GM18526 (cell line): ENCODE data around the gene KSR1.

Experiments used
- POLR2A ChIP-seq: IDR thresholded peaks from 3 replicates; pipeline ENCODE4 v1.6.1; 2011; ENCODE audit not compliant: insufficient read length; ENCODE audit errors: extremely low read depth

Gene KSR1

DNA sequence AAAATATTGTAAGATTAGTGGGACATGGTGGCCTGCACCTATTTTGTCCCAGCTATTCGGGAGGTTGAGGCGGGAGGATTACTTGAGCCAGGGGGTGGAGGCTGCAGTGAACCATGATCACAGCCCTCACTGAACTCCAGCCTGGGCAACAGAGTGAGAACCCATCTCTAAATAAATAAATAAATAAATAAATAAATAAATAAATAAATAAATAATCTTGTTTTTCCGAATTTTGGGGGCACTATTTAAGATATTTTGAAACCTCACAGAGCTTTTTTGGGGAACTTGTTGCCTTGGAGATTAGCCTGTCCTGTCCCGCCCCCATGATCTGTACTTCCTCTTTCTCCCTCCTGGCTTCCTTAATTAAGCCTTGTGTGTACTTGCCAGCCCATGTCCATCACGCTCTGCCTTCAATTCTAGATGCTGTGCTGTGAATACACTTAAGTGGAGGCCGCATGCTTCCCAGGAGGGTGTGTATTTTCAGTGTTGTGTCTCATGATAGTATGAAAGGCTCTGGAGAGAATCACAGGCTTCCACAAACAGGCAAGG is 179.1 kb downstream of the KSR1 start:
- TF ChIP-seq POLR2A, result no peak

DNA sequence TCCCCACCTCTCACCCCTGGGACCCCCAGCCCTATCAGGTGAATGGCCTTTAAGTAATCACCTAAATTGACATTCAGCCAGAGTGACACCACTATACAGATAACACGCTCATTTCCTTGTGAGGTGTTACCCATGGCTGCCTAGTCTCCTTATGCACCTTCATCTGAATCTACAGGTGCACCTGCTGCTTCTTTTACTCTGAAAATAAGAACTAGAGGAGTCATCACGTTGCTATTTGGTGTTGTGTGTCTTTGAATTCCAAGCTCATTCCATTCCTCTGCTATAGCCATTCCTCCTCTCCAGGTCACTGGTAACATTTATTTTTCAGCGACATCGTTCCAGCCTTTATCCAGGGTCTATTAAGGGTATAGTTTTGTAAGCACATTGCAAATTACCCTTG is 184.5 kb downstream of the KSR1 start:
- TF ChIP-seq POLR2A, result no peak

DNA sequence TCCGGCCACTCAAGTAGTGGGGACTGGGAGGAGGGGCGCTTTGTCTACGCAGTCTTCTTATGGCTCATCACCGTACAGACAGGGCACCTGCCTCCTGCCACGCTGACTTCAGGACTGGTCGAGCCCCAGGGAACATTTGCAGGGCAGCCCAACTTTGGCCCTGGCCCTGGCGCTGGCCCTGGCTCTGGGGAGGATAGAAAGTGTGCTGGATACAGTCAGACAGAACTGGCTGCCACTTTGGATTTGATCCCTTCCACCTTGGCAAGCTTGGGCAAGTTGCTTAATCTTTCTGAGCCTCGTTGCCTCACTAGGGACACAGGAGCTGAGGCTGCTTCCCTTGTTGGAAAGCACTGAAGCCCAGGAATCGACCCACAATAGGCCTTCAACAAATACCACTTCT is 188.3 kb downstream of the KSR1 start:
- TF ChIP-seq POLR2A, result no peak

DNA sequence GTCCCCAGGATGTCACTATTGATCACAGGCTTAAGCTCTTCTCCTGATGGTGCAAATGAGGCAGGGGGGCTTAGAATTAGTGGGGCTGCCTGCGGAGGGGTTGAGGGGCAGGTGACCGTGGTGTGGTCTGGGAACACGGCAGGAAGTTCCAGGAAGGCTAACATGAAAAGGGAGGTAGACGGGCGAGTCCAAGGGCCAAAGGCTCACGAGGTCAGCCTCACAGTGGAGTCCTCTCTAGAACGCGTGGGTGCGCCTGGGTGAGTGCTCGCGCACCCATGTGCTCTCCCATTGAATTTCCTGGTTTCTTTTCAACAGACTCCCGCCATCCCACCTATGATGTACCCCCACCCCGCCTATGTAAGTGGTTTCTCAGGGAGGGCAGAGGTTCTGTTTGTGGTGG is 190.0 kb downstream of the KSR1 start:
- no peak for TF ChIP-seq POLR2A

DNA sequence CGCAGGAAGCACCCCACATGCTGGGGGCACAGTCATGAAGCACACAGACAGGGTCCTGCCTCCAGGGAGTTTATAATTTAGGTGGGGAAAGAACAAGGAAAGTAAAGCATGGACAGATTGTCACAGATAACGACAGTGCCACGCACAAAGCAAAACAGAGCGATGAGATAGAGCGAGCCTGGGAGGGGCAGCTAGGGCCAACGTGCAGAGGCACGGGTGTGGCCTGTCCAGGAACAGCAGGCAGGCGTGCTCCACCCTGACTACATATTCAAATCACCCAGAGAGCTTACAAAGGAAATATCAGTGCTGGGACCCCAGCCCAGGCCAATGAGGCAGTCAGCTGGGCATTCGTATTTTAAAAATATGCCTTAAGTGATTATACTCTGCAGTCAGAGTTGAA is 191.5 kb downstream of the KSR1 start:
- no peak for TF ChIP-seq POLR2A

DNA sequence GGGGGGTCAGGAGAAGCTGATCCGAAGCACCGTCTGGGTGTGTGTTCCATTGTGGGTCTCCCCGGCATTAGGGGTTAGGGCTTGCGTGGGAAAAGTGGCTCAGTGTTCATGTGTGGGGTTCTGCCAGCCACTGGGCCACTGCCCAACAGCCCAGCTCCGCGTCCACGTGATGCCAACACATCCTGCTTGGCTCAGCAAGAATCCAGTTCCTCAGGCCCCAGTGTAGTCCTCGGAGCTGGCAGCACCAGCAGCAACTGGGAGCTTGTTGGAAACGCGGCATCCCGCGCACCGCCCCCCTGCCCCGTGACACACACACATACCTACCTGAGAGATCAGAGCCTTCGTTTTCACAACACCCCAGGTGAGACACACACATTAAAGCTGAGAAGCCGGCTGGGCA is 193.7 kb downstream of the KSR1 start:
- no peak for TF ChIP-seq POLR2A

DNA sequence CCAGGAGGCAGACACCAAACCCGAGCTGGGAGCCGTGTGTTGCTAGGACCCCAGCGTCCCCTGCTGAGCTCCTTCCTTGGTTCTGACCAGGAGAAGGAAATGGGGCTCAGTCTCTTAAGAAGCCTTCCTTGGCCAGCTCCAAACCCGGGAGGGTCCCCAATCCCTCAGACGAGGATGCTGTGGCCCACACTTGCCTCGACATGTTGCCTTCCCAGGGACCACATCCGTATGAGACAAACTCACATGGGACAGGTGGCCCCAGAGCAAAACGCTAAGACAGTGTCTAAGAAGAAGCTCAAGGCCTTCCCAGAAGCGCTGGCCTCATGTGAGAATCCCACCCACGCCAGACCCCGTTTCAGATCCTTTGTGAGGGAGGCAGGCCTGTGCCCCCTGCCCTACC is 194.6 kb downstream of the KSR1 start:
- no peak for TF ChIP-seq POLR2A

DNA sequence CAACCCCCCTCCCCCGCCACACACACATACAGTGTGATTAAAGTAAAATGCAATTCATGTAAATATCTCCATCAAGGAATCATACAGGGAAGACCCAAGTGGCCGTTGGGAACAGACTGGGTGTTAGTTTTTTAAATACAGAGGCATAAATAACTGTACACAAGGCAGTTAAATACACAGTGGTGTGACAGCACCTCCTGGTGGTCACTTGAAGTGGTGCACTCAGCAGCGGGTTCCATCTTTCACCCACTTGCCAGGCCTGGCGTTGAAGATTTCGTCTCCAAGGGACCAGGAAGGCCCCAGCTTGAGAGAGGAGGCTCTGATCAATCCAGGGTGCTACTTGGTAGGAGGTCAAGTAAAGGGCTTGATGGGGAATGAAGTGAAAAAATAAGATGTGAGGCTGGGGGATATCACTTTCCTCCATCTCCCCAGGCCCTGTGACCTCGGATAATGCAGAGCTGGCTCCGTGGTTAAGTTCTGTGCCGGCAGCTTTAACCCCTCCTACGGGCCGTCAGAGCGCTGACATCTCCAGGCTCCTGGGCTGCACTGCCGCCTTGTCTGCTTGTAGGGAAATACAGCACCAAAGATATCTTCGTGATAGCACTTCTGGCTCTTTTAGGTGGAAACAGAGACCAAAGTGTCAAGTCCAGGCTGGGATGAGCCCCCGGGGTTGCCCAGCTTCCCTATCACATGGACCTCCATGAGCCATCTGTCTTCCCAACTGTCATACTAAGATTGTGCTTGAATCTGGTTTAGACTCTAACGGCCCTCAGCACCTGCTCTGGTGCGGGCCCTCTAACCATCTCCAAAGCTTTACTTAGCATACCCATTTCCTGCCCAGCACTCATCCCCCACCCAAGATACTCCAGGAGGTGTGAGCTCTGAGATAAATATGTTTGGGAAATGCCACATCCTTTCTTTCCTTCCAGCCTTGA is 195.4 kb downstream of the KSR1 start:
- TF ChIP-seq POLR2A, result no peak

DNA sequence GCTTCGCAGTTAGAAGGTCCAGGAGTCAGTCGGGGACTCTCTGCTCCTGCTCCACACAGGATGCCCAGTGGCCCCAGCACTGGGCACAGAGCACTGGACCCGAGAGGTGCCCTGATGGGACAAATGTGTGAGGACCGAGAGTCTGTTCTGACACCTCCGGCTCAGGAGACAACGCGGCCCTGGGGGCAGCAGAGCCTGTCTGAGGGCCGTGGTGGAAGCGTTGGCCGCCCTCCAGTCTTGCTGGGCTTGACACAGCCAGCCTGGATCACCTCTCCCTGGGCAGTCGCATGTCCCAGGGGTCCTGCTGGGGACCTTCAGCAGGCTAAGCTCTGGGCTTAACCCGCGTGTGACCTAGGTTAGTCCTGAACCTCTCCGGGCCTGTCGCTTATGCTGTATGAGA is 197.9 kb downstream of the KSR1 start:
- TF ChIP-seq POLR2A, result no peak

DNA sequence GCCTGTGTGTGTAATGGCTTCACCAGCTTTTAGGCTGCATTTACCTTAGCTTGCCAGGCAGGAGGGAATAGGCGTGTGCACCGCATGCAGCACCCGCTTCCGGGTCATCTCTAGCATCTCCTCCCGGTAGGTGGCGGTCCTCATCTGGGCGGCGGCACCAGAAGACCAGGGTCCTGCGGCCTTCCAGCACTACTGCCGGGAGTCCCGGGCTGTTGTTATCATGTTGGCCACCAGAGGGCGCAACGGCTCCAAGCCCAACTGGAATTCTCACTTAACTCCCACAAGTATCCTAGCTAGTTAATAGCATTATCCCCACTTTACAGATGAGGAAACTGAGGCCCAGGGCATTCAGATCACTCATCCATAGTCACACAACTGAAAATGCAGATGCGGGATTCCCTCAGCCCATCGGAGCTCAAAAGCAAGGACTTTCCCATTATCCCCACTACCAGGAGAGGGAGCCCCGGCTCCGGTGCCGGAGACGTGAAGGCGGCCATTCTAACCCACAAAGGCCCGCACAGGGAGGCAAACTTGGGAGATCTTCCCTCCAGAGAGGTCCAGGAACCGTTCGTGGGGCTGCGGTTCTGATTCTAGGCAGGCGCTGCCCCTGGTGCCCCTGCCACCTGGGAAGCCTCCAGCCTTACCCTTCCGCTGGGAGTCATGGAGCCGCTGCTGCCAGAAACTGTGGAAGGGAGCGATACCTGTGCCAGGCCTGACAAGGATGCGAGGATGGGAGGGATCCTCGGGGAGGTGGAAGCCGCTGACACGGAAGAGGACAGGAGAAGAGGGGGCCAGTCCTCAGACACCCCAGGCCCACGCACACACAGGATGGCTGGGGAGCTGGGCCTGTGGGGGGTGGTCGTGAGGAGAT is 198.6 kb downstream of the KSR1 start:
- TF ChIP-seq POLR2A, result no peak

DNA sequence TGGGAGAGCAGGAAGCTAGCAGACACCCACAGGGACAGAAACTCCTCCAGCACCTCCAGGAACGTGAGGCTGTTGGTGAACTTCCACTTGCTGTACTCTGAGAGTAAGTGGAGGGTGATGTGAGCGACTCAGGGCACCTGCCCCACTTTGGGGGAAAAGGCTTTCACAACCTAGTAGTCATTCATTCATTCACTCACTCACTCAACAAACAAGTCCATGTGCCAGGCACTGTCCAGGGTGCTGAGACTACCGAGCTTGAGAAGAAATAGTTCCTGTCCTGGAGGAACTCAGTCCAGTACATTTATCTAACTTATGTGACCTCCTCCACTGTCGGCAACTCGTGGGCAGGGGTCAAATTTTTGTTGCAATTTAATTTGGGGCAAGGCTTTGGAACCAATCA is 201.4 kb downstream of the KSR1 start:
- TF ChIP-seq POLR2A, result no peak

DNA sequence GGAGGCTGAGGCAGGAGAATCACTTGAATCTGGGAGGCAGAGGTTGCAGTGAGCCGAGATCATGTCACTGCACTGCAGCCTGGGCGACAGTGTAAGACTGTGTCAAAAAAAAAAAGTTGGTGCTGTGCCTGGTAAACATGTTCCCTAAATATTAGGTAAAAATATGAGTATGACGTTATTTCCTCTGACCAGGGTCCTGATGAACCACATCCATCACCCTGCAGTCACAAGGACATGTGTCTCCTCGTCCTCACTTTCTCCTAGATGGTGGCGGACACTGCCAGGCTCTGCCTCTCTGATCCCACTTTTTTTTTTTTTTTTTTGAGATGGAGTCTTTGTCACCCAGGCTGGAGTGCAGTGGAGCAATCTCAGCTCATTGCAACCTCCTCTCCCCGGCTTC is 203.4 kb downstream of the KSR1 start:
- no peak for TF ChIP-seq POLR2A

DNA sequence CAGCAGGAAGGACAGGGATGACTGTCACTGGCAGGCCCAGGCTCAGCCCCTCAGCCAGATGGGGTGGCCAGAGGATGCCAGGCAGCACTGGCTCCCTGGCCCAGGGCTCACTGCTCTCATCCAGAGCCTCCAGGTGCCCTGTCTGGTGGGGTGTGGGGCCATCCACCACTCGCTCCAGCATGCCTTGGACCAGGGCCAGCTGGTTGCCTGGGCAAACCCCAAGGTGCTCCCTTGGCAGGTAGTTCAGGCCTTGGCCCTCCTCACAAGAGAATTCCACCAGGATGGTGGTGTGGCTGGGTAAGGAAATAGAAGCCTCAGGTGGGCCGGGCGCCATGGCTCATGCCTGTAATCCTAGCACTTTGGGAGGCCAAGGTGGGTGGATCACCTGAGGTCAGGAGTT is 204.2 kb downstream of the KSR1 start:
- no peak for TF ChIP-seq POLR2A

DNA sequence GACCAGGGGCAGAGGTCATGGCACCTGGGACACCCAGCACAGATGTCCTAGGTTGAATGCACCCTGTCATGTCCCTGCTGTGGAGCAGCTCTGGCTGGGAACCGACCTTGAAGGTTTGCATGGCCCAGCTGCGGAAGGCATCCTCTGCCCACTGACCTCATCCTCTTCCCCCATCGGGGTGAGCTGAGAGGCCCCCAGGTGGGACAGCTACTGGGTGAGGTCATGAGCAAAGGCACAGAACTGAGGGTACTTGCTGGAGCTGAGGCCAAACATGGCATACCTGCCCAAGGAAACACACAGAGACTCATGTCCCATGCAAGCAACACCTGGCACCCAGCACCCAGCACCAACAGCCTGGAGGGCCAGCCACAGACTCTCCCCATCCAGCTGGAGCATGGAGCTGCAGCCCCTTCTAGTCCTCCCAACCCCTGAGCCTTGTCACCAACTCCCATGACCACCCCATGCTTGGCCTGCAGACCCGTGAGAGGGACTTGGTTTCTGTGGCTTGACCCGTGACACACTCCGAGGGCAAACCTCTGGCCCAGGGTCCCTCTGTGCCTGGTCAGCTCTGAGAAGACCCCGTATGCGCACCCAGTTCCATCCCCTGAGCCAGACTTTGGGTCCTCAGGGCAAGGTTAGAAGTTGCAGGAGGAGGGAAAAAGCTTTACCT is 207.8 kb downstream of the KSR1 start:
- no peak for TF ChIP-seq POLR2A

DNA sequence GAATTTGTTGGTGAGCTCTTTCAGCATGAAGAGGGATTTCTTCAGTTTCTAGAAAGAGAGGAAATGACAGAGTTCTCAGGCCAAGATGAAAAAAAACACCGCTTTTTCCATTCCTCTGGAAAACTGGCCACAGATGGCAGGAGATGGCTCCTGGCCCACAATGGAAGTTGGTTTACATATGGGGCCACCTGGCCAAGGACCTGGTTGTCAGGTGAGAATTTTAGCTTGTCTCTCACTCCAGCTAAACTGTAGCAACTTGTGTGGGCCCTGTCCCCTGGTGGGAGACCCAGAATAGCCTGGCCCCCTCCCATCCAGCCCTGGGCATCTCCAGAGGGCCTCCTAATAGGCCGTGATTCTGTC is 208.3 kb downstream of the KSR1 start:
- TF ChIP-seq POLR2A, result no peak
